Neural cell (in vitro differentiated cells): Measurements from ENCODE around the gene PLXNB1. TPM values are rescaled to one million over a fixed set of nuclear protein-coding genes. Genes with fewer than 3 reads are reported as not detected.

ENCODE experiments used
- H2AFZ ChIP-seq: fragments of 200-600, 300-800 bp; sonication (generic), shearing (Covaris generic); 2 replicates; pipeline ENCODE4 v1.6.0; 2014; ENCODE audit warnings: low read depth, mild to moderate bottlenecking, antibody characterized with exemption, low read length, moderate library complexity
- H3F3A ChIP-seq: fragments of 200-600 bp; shearing (Covaris generic); 2 replicates; pipeline ENCODE4 v1.6.1; 2016; ENCODE audit warnings: mild to moderate bottlenecking, moderate library complexity, mixed read lengths, antibody characterized with exemption, low read length; ENCODE audit not compliant: insufficient read depth, poor library complexity, severe bottlenecking
- H3K27ac ChIP-seq: fragments of 200-600, 300-800 bp; sonication (generic), shearing (Covaris generic); 2 replicates; pipeline ENCODE4 v1.5.1; 2014; ENCODE audit warnings: mild to moderate bottlenecking, low read length, moderate library complexity
- H3K27me3 ChIP-seq: fragments of 300-800, 200-600 bp; sonication (generic), shearing (Covaris generic); 2 replicates; pipeline ENCODE4 v1.6.0; 2014; ENCODE audit warnings: mild to moderate bottlenecking, low read depth, low read length, moderate library complexity; ENCODE audit not compliant: insufficient read depth
- H3K36me3 ChIP-seq: fragments of 300-800, 200-600 bp; sonication (generic), shearing (Covaris generic); 2 replicates; pipeline ENCODE4 v1.5.1; 2014; ENCODE audit warnings: mild to moderate bottlenecking, antibody characterized with exemption, low read length, moderate library complexity; ENCODE audit not compliant: insufficient read depth
- H3K4me2 ChIP-seq: fragments of 300-800, 200-600 bp; sonication (generic), shearing (Covaris generic); 2 replicates; pipeline ENCODE4 v1.6.0; 2014; ENCODE audit warnings: mild to moderate bottlenecking, low read length
- H3K4me3 ChIP-seq: fragments of 300-800, 200-600 bp; sonication (generic), shearing (Covaris generic); 2 replicates; pipeline ENCODE4 v1.5.1; 2014; ENCODE audit warnings: mild to moderate bottlenecking, low read length, moderate library complexity
- H3K79me2 ChIP-seq: fragments of 200-600 bp; shearing (Covaris generic); replicated peaks from 2 replicates; pipeline ENCODE4 v1.6.0; 2014; ENCODE audit warnings: mild to moderate bottlenecking, low read length, moderate library complexity; ENCODE audit not compliant: insufficient read depth
- H3K9ac ChIP-seq: fragments of 300-800, 200-600 bp; sonication (generic), shearing (Covaris generic); 2 replicates; pipeline ENCODE4 v1.6.1; 2016; ENCODE audit warnings: mild to moderate bottlenecking, low read length, mixed read lengths
- H3K9me2 ChIP-seq: fragments of 200-600 bp; shearing (Covaris generic); 2 replicates; pipeline ENCODE4 v1.6.1; 2016; ENCODE audit warnings: mild to moderate bottlenecking, low read length, mixed read lengths; ENCODE audit not compliant: insufficient read depth
- H3K9me3 ChIP-seq: fragments of 200-600, 300-800 bp; sonication (generic), shearing (Covaris generic); 2 replicates; pipeline ENCODE4 v1.6.1; 2016; ENCODE audit warnings: mild to moderate bottlenecking, mixed run types, low read length, moderate library complexity, mixed read lengths
- H4K20me1 ChIP-seq: fragments of 200-600 bp; shearing (Covaris generic); 2 replicates; pipeline ENCODE4 v1.6.1; 2016; ENCODE audit warnings: mild to moderate bottlenecking, mixed run types; ENCODE audit not compliant: insufficient read depth
- EP300 ChIP-seq: fragments of 450-650 bp; conservative IDR thresholded peaks from 2 replicates; pipeline ENCODE4 v1.6.1; 2014; ENCODE audit warnings: antibody characterized with exemption, mild to moderate bottlenecking, moderate library complexity; ENCODE audit not compliant: poor library complexity, severe bottlenecking
- EZH2 ChIP-seq: fragments of 200-600, 300-800 bp; shearing (Covaris generic), sonication (generic); IDR thresholded peaks from 2 replicates; pipeline ENCODE4 v1.6.1; 2014; ENCODE audit warnings: antibody characterized with exemption, low read length, borderline replicate concordance, mild to moderate bottlenecking; ENCODE audit not compliant: insufficient read depth, poor library complexity, severe bottlenecking
- MXI1 ChIP-seq: fragments of 450-650 bp; conservative IDR thresholded peaks from 2 replicates; pipeline ENCODE4 v1.6.1; 2014; ENCODE audit warnings: antibody characterized with exemption, mild to moderate bottlenecking; ENCODE audit not compliant: poor library complexity, severe bottlenecking
- POLR2AphosphoS5 ChIP-seq: IDR thresholded peaks from 2 replicates; pipeline ENCODE4 v1.6.1; 2012
- RAD21 ChIP-seq: fragments of 450-650 bp; conservative IDR thresholded peaks from 2 replicates; pipeline ENCODE4 v1.6.1; 2014; ENCODE audit warnings: antibody characterized with exemption, mild to moderate bottlenecking, moderate library complexity
- SMC3 ChIP-seq: fragments of 450-650 bp; conservative IDR thresholded peaks from 2 replicates; pipeline ENCODE4 v1.6.1; 2014; ENCODE audit warnings: antibody characterized with exemption, mild to moderate bottlenecking, moderate library complexity; ENCODE audit not compliant: poor library complexity
- TAF1 ChIP-seq: IDR thresholded peaks from 2 replicates; pipeline ENCODE4 v1.6.1; 2012; ENCODE audit warnings: low read depth
- polyA plus RNA-seq: library from polyadenylated mRNA; depleted of rRNA; stranded (reverse); fragments of >200 nt; gene quantifications from 2 replicates; pipeline ENCODE4 v1.2.3, GENCODE V29; 2014
- TF ChIP-seq, protein P1 (sequence below): IDR thresholded peaks from 2 replicates; pipeline ENCODE4 v1.6.1; 2012; ENCODE audit warnings: borderline replicate concordance
- TF ChIP-seq, protein P2 (sequence below): fragments of 450-650 bp; IDR thresholded peaks from 2 replicates; pipeline ENCODE4 v1.5.1; 2014; ENCODE audit warnings: antibody characterized with exemption, mild to moderate bottlenecking, moderate library complexity; ENCODE audit not compliant: poor library complexity, severe bottlenecking

The PLXNB1 gene
- polyA plus RNA-seq, 1 donor from 2014 or later, result 134 TPM

DNA sequence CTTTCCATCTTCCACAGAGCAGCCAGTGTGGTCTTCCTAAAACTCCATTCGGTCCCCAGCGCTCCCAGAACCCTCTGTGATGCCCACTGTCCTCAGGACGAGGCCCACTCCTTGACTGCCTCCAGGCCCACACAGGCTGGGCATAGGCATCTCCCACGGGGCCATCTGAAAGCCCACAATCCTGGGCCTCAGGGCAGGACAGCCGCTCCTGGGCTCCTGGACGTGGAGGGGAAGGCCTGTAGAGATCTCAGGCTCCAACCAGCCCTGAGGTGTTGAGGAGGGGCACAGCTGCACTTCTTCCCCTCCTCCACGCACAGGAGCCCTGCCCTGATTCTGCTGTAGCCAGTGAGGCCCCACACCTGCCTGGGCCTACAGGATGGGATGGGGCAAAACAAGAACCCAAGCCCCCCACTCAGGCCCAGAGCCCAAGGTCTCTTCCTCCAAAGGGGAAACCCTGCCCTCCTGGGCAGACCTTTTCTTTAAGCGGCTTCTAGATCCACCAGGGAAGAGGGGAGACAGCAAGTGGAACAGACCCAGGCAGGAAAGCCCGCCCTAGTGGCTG, 48.2 kb upstream of the PLXNB1 start:
- no peaks in the 10 kb centered on the region for H3K9me3 ChIP-seq
- H3K9me2 ChIP-seq, result no peaks in the 10 kb centered on the region
- TF ChIP-seq SMC3 (no peak), EZH2 (no peak), MXI1 (no peak), EP300 (no peak), POLR2AphosphoS5 (no peak), RAD21 (no peak), TAF1 (no peak)
- TF ChIP-seq, protein P1, sequence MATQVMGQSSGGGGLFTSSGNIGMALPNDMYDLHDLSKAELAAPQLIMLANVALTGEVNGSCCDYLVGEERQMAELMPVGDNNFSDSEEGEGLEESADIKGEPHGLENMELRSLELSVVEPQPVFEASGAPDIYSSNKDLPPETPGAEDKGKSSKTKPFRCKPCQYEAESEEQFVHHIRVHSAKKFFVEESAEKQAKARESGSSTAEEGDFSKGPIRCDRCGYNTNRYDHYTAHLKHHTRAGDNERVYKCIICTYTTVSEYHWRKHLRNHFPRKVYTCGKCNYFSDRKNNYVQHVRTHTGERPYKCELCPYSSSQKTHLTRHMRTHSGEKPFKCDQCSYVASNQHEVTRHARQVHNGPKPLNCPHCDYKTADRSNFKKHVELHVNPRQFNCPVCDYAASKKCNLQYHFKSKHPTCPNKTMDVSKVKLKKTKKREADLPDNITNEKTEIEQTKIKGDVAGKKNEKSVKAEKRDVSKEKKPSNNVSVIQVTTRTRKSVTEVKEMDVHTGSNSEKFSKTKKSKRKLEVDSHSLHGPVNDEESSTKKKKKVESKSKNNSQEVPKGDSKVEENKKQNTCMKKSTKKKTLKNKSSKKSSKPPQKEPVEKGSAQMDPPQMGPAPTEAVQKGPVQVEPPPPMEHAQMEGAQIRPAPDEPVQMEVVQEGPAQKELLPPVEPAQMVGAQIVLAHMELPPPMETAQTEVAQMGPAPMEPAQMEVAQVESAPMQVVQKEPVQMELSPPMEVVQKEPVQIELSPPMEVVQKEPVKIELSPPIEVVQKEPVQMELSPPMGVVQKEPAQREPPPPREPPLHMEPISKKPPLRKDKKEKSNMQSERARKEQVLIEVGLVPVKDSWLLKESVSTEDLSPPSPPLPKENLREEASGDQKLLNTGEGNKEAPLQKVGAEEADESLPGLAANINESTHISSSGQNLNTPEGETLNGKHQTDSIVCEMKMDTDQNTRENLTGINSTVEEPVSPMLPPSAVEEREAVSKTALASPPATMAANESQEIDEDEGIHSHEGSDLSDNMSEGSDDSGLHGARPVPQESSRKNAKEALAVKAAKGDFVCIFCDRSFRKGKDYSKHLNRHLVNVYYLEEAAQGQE, result no peak
- TF ChIP-seq, protein P2, sequence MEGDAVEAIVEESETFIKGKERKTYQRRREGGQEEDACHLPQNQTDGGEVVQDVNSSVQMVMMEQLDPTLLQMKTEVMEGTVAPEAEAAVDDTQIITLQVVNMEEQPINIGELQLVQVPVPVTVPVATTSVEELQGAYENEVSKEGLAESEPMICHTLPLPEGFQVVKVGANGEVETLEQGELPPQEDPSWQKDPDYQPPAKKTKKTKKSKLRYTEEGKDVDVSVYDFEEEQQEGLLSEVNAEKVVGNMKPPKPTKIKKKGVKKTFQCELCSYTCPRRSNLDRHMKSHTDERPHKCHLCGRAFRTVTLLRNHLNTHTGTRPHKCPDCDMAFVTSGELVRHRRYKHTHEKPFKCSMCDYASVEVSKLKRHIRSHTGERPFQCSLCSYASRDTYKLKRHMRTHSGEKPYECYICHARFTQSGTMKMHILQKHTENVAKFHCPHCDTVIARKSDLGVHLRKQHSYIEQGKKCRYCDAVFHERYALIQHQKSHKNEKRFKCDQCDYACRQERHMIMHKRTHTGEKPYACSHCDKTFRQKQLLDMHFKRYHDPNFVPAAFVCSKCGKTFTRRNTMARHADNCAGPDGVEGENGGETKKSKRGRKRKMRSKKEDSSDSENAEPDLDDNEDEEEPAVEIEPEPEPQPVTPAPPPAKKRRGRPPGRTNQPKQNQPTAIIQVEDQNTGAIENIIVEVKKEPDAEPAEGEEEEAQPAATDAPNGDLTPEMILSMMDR, result no peak
- H4K20me1 ChIP-seq, result no peaks in the 10 kb centered on the region
- no peak overlapping the region for H3K27ac ChIP-seq
- no peak overlapping the region for H2AFZ ChIP-seq
- no peaks in the 10 kb centered on the region for H3F3A ChIP-seq
- H3K4me3 ChIP-seq, result no peak overlapping the region
- H3K4me2 ChIP-seq, result no peak overlapping the region
- no peaks in the 10 kb centered on the region for H3K79me2 ChIP-seq
- H3K27me3 ChIP-seq, result no peaks in the 10 kb centered on the region
- H3K36me3 ChIP-seq, result no peaks in the 10 kb centered on the region
- no peak overlapping the region for H3K9ac ChIP-seq

DNA sequence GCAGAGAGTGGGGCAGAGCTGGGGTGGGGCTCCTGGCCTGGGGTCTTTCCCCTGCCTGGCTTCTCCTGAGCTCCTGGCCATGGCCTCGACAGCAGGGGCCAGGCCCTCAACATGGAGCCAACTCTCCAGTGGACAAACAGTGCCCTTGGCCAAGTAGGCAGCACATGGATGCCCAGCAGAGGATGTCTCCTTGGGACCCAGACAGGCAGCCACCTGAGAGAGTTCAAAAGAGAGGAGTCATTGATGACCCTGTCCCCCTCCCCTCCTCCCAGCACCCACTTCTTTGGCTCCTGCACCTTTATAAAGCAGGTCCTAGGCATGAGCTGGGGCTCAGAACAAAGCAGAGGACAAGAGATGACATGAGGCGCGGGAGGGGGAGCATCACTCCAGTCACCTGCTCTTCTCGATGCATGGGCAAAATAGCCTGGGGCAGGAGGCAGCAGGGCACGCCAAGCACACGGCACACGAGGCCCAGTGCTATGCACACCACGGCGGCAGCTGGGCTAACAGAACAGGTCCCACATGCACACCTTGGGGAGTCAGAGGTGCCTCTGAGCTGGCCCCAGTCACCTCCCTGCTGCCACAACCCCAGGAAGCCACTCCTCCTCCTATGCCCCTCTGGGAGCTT, 46.7 kb upstream of the PLXNB1 start:
- no peaks in the 10 kb centered on the region for H3K9me2 ChIP-seq
- TF ChIP-seq TAF1 (no peak), EP300 (no peak), MXI1 (no peak), EZH2 (no peak), SMC3 (no peak), POLR2AphosphoS5 (no peak), RAD21 (no peak)
- TF ChIP-seq, protein P2, result no peak
- TF ChIP-seq, protein P1, result no peak
- H3F3A ChIP-seq, result no peaks in the 10 kb centered on the region
- H3K4me3 ChIP-seq, result no peak overlapping the region
- H3K27ac ChIP-seq, result no peak overlapping the region
- no peak overlapping the region for H2AFZ ChIP-seq
- H4K20me1 ChIP-seq, result no peaks in the 10 kb centered on the region
- no peaks in the 10 kb centered on the region for H3K36me3 ChIP-seq
- H3K79me2 ChIP-seq, result peaks cover 14% of the 10 kb centered on the region
- no peaks in the 10 kb centered on the region for H3K9me3 ChIP-seq
- H3K4me2 ChIP-seq, result no peak overlapping the region
- no peak overlapping the region for H3K9ac ChIP-seq
- no peaks in the 10 kb centered on the region for H3K27me3 ChIP-seq
